SU-DHL-6 (cell line): ENCODE results near the gene UTF1.

Source experiments
- CTCF ChIP-seq: fragments of 200-600 bp; sonication (generic); IDR thresholded peaks from one replicate; pipeline ENCODE4 v1.5.1; 2017; ENCODE audit warnings: antibody characterized with exemption, mild to moderate bottlenecking, low read length, moderate library complexity; ENCODE audit not compliant: insufficient read depth, poor library complexity, severe bottlenecking
- EZH2phosphoT487 ChIP-seq: fragments of 200-600 bp; sonication (generic), shearing (Covaris generic); conservative IDR thresholded peaks from 2 replicates; pipeline ENCODE4 v1.6.1; 2018; ENCODE audit warnings: mild to moderate bottlenecking, antibody characterized with exemption, low read length, moderate library complexity, mixed read lengths

GRCh38 chr10:133236401-133237240, 6.6 kb downstream of the UTF1 start:
- TF ChIP-seq CTCF, result no peak
- no peak for TF ChIP-seq EZH2phosphoT487
